IMR-90 (cell line): Measurements from ENCODE around the gene SNX27. TPM values are rescaled to one million over a fixed set of nuclear protein-coding genes. Genes with fewer than 3 reads are reported as not detected.
A peak's percentile ranks its signal among the peaks of the same experiment; 100 is the strongest.

Source experiments
- ATAC-seq: fragments of 200-7000 bp; cut with Tn5 transposase; 2 replicates; pipeline ENCODE4 v1.9.1; 2020; ENCODE audit warnings: low read depth, mild to moderate bottlenecking, moderate library complexity
- BruUV-seq: library from RNA; stranded (reverse); fragments of 400-500 nt; replicated peaks from 2 replicates; lab custom pipeline; 2021; lab: Mats Ljungman, UMichigan
- CTCF ChIA-PET: fragments of 300-600 bp; formaldehyde crosslinking; extraction: SDS; loops from one replicate; lab custom pipeline; 2021; ENCODE audit warnings: antibody characterized with exemption; lab: Yijun Ruan, JAX
- POLR2A ChIA-PET: fragments of 300-600 bp; sonication (Branson Sonifier 250); formaldehyde crosslinking; loops from one replicate; lab custom pipeline; 2022; ENCODE audit warnings: antibody characterized with exemption; ENCODE audit not compliant: unreplicated experiment; lab: Charles Lee
- DNase-seq: peaks from one replicate; pipeline ENCODE4 v3.0.0; 2013
- H2AFZ ChIP-seq: replicated peaks from 2 replicates; pipeline ENCODE3; 2013; ENCODE audit warnings: low read length, mild to moderate bottlenecking; ENCODE audit not compliant: poor library complexity
- H2AK5ac ChIP-seq: 2 replicates; pipeline ENCODE4 v1.6.1; 2013; ENCODE audit warnings: low read depth, low read length, inconsistent platforms
- H2AK9ac ChIP-seq: replicated peaks from 2 replicates; pipeline ENCODE3; 2013; ENCODE audit warnings: mild to moderate bottlenecking, low read depth, low read length, moderate library complexity; ENCODE audit not compliant: poor library complexity
- H2BK120ac ChIP-seq: 2 replicates; pipeline ENCODE4 v1.6.1; 2013; ENCODE audit warnings: low read depth, low read length, inconsistent platforms
- H2BK15ac ChIP-seq: 3 replicates; pipeline ENCODE4 v1.6.1; 2013; ENCODE audit warnings: low read depth, low read length, inconsistent platforms
- H2BK20ac ChIP-seq: 2 replicates; pipeline ENCODE4 v1.6.1; 2013; ENCODE audit warnings: low read depth, mild to moderate bottlenecking, inconsistent platforms, low read length, moderate library complexity
- H2BK5ac ChIP-seq: 2 replicates; pipeline ENCODE4 v1.6.1; 2013; ENCODE audit warnings: mild to moderate bottlenecking, low read depth, low read length, inconsistent platforms; ENCODE audit not compliant: poor library complexity, severe bottlenecking
- H3K14ac ChIP-seq: replicated peaks from 2 replicates; pipeline ENCODE4 v1.6.1; 2013; ENCODE audit warnings: low read depth, low read length, inconsistent platforms
- H3K18ac ChIP-seq: 2 replicates; pipeline ENCODE4 v1.6.1; 2013; ENCODE audit warnings: low read depth, low read length, control low read depth
- H3K23ac ChIP-seq: 2 replicates; pipeline ENCODE4 v1.6.1; 2013; ENCODE audit warnings: low read depth, low read length, inconsistent platforms
- H3K27ac ChIP-seq: 2 replicates; pipeline ENCODE4 v1.5.1; 2013; ENCODE audit warnings: mild to moderate bottlenecking, control low read depth, low read length; ENCODE audit not compliant: insufficient read depth
- H3K27me3 ChIP-seq: 2 replicates; pipeline ENCODE4 v1.6.1; 2013; ENCODE audit warnings: low read length; ENCODE audit not compliant: control insufficient read depth, insufficient read depth
- H3K36me3 ChIP-seq: 2 replicates; pipeline ENCODE4 v1.6.1; 2013; ENCODE audit warnings: low read length, mixed read lengths; ENCODE audit not compliant: control insufficient read depth, insufficient read depth
- H3K4ac ChIP-seq: 2 replicates; pipeline ENCODE4 v1.6.1; 2013; ENCODE audit warnings: low read depth, low read length, inconsistent platforms
- H3K4me1 ChIP-seq: 2 replicates; pipeline ENCODE4 v1.6.1; 2013; ENCODE audit warnings: low read length, mixed read lengths; ENCODE audit not compliant: control insufficient read depth, insufficient read depth
- H3K4me2 ChIP-seq: 2 replicates; pipeline ENCODE4 v1.6.1; 2013; ENCODE audit warnings: low read depth, mild to moderate bottlenecking, control low read depth, low read length, moderate library complexity
- H3K4me3 ChIP-seq: 2 replicates; pipeline ENCODE4 v1.5.1; 2013; ENCODE audit warnings: low read depth, mild to moderate bottlenecking, control low read depth, low read length, moderate library complexity; ENCODE audit not compliant: insufficient read depth
- H3K56ac ChIP-seq: 2 replicates; pipeline ENCODE4 v1.6.1; 2013; ENCODE audit warnings: low read length, inconsistent platforms; ENCODE audit not compliant: insufficient read depth; ENCODE audit errors: extremely low read depth
- H3K79me1 ChIP-seq, 2 experiments: 2 replicates each; pipeline ENCODE4 v1.6.1; 2013; ENCODE audit warnings: low read length in 2 of 2, inconsistent platforms in 1 of 2, low read depth in 1 of 2
- H3K9ac ChIP-seq: 2 replicates; pipeline ENCODE4 v1.6.1; 2013; ENCODE audit warnings: low read depth, low read length, control low read depth
- H3K9me1 ChIP-seq: 2 replicates; pipeline ENCODE4 v1.6.1; 2013; ENCODE audit warnings: low read length, inconsistent platforms; ENCODE audit not compliant: insufficient read depth
- H3K9me3 ChIP-seq: 2 replicates; pipeline ENCODE4 v1.6.1; 2013; ENCODE audit warnings: low read length; ENCODE audit not compliant: control insufficient read depth, insufficient read depth
- H4K20me1 ChIP-seq: 2 replicates; pipeline ENCODE4 v1.6.1; 2013; ENCODE audit warnings: low read length, inconsistent platforms; ENCODE audit not compliant: insufficient read depth
- H4K5ac ChIP-seq: 2 replicates; pipeline ENCODE4 v1.6.1; 2013; ENCODE audit warnings: mild to moderate bottlenecking, low read depth, low read length, control low read depth
- H4K8ac ChIP-seq, 2 experiments: 2 replicates each; pipeline ENCODE4 v1.6.1; 2013; ENCODE audit warnings: low read depth in 2 of 2, low read length in 2 of 2, control low read depth in 1 of 2, inconsistent platforms in 1 of 2
- H4K91ac ChIP-seq: 2 replicates; pipeline ENCODE4 v1.6.1; 2013; ENCODE audit warnings: low read depth, low read length, inconsistent platforms; ENCODE audit not compliant: insufficient read depth
- BHLHE40 ChIP-seq: fragments of 150-350 bp; IDR thresholded peaks from 2 replicates; pipeline ENCODE4 v1.6.1; 2016; ENCODE audit warnings: mild to moderate bottlenecking, low read depth, low read length
- CEBPB ChIP-seq: IDR thresholded peaks from 2 replicates; pipeline ENCODE4 v1.6.1; 2012; ENCODE audit warnings: low read depth, low read length, improper control_type of control experiment
- CHD1 ChIP-seq: IDR thresholded peaks from 2 replicates; pipeline ENCODE4 v1.6.1; 2012; ENCODE audit warnings: low read depth, low read length, improper control_type of control experiment
- ELK1 ChIP-seq: fragments of 150-350 bp; IDR thresholded peaks from 2 replicates; pipeline ENCODE4 v1.6.1; 2016; ENCODE audit warnings: low read depth, mild to moderate bottlenecking, low read length, moderate library complexity, borderline replicate concordance
- FOS ChIP-seq: fragments of 150-350 bp; IDR thresholded peaks from 2 replicates; pipeline ENCODE4 v1.6.1; 2016; ENCODE audit warnings: low read depth, low read length
- MAFK ChIP-seq: IDR thresholded peaks from 2 replicates; pipeline ENCODE4 v1.6.1; 2012; ENCODE audit warnings: low read depth, low read length, improper control_type of control experiment
- MAZ ChIP-seq: IDR thresholded peaks from 2 replicates; pipeline ENCODE4 v1.6.1; 2012; ENCODE audit warnings: low read depth, mild to moderate bottlenecking, low read length, improper control_type of control experiment, moderate library complexity, borderline replicate concordance
- MXI1 ChIP-seq: IDR thresholded peaks from 2 replicates; pipeline ENCODE4 v1.6.1; 2012; ENCODE audit warnings: low read depth, mild to moderate bottlenecking, low read length, moderate library complexity, borderline replicate concordance
- NFE2L2 ChIP-seq: fragments of 150-350 bp; IDR thresholded peaks from 2 replicates; pipeline ENCODE4 v1.6.1; 2016; ENCODE audit warnings: low read depth, mild to moderate bottlenecking, low read length
- POLR2A ChIP-seq: IDR thresholded peaks from 2 replicates; pipeline ENCODE4 v1.6.1; 2012; ENCODE audit warnings: mild to moderate bottlenecking, low read depth, low read length
- RAD21 ChIP-seq: IDR thresholded peaks from 2 replicates; pipeline ENCODE4 v1.6.1; 2012; ENCODE audit warnings: low read length, improper control_type of control experiment
- RCOR1 ChIP-seq: IDR thresholded peaks from 2 replicates; pipeline ENCODE4 v1.6.1; 2012; ENCODE audit warnings: mild to moderate bottlenecking, low read length, improper control_type of control experiment; ENCODE audit not compliant: insufficient replicate concordance
- RFX5 ChIP-seq: IDR thresholded peaks from 2 replicates; pipeline ENCODE4 v1.8.0; 2012; ENCODE audit warnings: low read depth, mild to moderate bottlenecking, low read length, moderate library complexity
- SMC3 ChIP-seq: fragments of 150-350 bp; IDR thresholded peaks from 2 replicates; pipeline ENCODE4 v1.6.1; 2016; ENCODE audit warnings: low read depth, mild to moderate bottlenecking, antibody characterized with exemption, low read length, moderate library complexity
- USF2 ChIP-seq: fragments of 150-350 bp; IDR thresholded peaks from 2 replicates; pipeline ENCODE4 v1.6.1; 2017; ENCODE audit warnings: mild to moderate bottlenecking, antibody characterized with exemption, low read length, low read depth
- WGBS, 2 experiments: methylation state at CpG; one replicate each; pipeline versions ENCODE4 v1.1.5 to v1.1.7; 2013; ENCODE audit warnings: missing lambda C conversion rate in 2 of 2; ENCODE audit not compliant: insufficient read length in 1 of 2; ENCODE audit errors: extremely low coverage in 2 of 2; 5-methylcytosine and 5-hydroxymethylcytosine counted together
- dilution Hi-C: fragments of 300-500 bp; cut with HindIII; formaldehyde crosslinking; loops from one replicate; pipeline ENCODE4 v1.14.3; 2018; ENCODE audit warnings: low sequenced_read_pairs; ENCODE audit not compliant: unreplicated experiment
- in situ Hi-C: fragments of 300-500 bp; cut with MboI; formaldehyde crosslinking; loops from 3 replicates; pipeline ENCODE4 v1.14.3; 2019; ENCODE audit warnings: low sequenced_read_pairs, inconsistent platforms, mixed read lengths
- intact Hi-C: fragments of 100-400 bp; cut with micrococcal nuclease; formaldehyde crosslinking; loops from 2 replicates; pipeline ENCODE4 v1.10.0; 2022
- polyA plus RNA-seq, 3 experiments: library from polyadenylated mRNA; depleted of rRNA; stranded (reverse); fragments of >200 nt; gene quantifications; 2 replicates each; pipeline ENCODE4 v1.2.3, GENCODE V29; 2012; ENCODE audit warnings: low replicate concordance in 1 of 3
- total RNA-seq: library from RNA; depleted of rRNA; stranded (reverse); fragments of >200 nt; gene quantifications from 2 replicates; pipeline ENCODE4 v1.2.3, GENCODE V29; 2012
- TF ChIP-seq, protein P1 (sequence below): conservative IDR thresholded peaks from 2 replicates; pipeline ENCODE4 v1.5.1; 2012; ENCODE audit warnings: mild to moderate bottlenecking, low read depth, low read length, improper control_type of control experiment

Gene SNX27
- total and polyA plus RNA-seq, 2 of the 4 experiments (the other 2 are of a cell fraction): 12.3 to 25.6 TPM

- H2BK20ac ChIP-seq: peak overlapping the region; percentile 96
- ATAC-seq (peak; percentile 60), DNase-seq (peak; percentile 24)
- peaks cover 6% of the 10 kb centered on the region; the same call in 1 of the 2 replicates for H3K4me1 ChIP-seq
- H2AFZ ChIP-seq: no peak overlapping the region
- in situ Hi-C loops (no loop called here), dilution Hi-C loops (no loop called here), intact Hi-C loops (no loop called here)
- no peaks in the 10 kb centered on the region for H3K9me3 ChIP-seq
- ChIA-PET POLR2A (no interaction called here), CTCF (interaction anchor here (1.2 kb wide), 1 partner anchor 14 kb away, joined by 3 read pairs; no protein-coding TSS in a partner anchor)
- peak overlapping the region; percentile 70; the same call in 1 of the 2 replicates for H3K4me2 ChIP-seq
- peak overlapping the region; percentile 96 for H3K14ac ChIP-seq
- peak overlapping the region; percentile 4; the same call in 1 of the 2 replicates for H3K9ac ChIP-seq
- peak overlapping the region; percentile 62; the same call in 1 of the 2 replicates for H3K18ac ChIP-seq
- H2BK15ac ChIP-seq: peak overlapping the region; percentile 64
- WGBS, 2 experiments: no CpG with 5 or more reads among the region's 4 CpGs
- peak overlapping the region; percentile 99 for H2BK5ac ChIP-seq
- peaks cover 0 to 7% of the 10 kb centered on the region in 2 experiments; a peak in 2 of 4 replicates for H3K79me1 ChIP-seq
- peak overlapping the region; percentile 75 for H2AK9ac ChIP-seq
- peak overlapping the region; percentile 74 for H3K27ac ChIP-seq
- H3K36me3 ChIP-seq: peaks cover 3% of the 10 kb centered on the region
- peak overlapping the region; percentile 86 for H4K91ac ChIP-seq
- H3K27me3 ChIP-seq: no peaks in the 10 kb centered on the region
- no peak for TF ChIP-seq RAD21
- no peak for TF ChIP-seq CHD1
- TF ChIP-seq SMC3: no peak
- TF ChIP-seq, protein P1, sequence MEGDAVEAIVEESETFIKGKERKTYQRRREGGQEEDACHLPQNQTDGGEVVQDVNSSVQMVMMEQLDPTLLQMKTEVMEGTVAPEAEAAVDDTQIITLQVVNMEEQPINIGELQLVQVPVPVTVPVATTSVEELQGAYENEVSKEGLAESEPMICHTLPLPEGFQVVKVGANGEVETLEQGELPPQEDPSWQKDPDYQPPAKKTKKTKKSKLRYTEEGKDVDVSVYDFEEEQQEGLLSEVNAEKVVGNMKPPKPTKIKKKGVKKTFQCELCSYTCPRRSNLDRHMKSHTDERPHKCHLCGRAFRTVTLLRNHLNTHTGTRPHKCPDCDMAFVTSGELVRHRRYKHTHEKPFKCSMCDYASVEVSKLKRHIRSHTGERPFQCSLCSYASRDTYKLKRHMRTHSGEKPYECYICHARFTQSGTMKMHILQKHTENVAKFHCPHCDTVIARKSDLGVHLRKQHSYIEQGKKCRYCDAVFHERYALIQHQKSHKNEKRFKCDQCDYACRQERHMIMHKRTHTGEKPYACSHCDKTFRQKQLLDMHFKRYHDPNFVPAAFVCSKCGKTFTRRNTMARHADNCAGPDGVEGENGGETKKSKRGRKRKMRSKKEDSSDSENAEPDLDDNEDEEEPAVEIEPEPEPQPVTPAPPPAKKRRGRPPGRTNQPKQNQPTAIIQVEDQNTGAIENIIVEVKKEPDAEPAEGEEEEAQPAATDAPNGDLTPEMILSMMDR: no peak
- TF ChIP-seq BHLHE40: no peak
- TF ChIP-seq MAFK: no peak
- no peak for TF ChIP-seq CEBPB
- no peak for TF ChIP-seq FOS
- TF ChIP-seq MAZ: no peak
- TF ChIP-seq RCOR1: no peak
- TF ChIP-seq POLR2A: no peak
- TF ChIP-seq NFE2L2: no peak
- TF ChIP-seq ELK1: no peak
- no peak for TF ChIP-seq USF2
- TF ChIP-seq MXI1: no peak
- TF ChIP-seq RFX5: no peak
- peaks cover 4% of the 10 kb centered on the region for H3K9me1 ChIP-seq
- no TSS peak for BruUV-seq
- H3K4ac ChIP-seq: peak overlapping the region; percentile 94
- peak overlapping the region; percentile 97 for H2BK120ac ChIP-seq
- H3K4me3 ChIP-seq: no peak overlapping the region
- H2AK5ac ChIP-seq: peak overlapping the region; percentile 92
- peak overlapping the region; percentile 62; the same call in 1 of the 2 replicates for H4K5ac ChIP-seq
- peak overlapping the region; percentile 1 to 87 for H4K8ac ChIP-seq
- peak overlapping the region; percentile 94 for H3K56ac ChIP-seq
- no peaks in the 10 kb centered on the region for H4K20me1 ChIP-seq
- H3K23ac ChIP-seq: peak overlapping the region; percentile 91
These were observed 68.5 kb downstream of the SNX27 start for GRCh38 chr1:151680391-151680790.
